Endodermal cell (in vitro differentiated cells): Measurements from ENCODE around the gene ARHGAP40. TPM values are rescaled to one million over a fixed set of nuclear protein-coding genes. Genes with fewer than 3 reads are reported as not detected.

Source experiments
- DNase-seq: peaks from one replicate; pipeline ENCODE4 v3.0.0-alpha.2; 2017
- H3K27ac ChIP-seq: 2 replicates; pipeline ENCODE4 v1.5.1; 2013; ENCODE audit warnings: mild to moderate bottlenecking, low read depth, low read length, moderate library complexity
- H3K27me3 ChIP-seq: 2 replicates; pipeline ENCODE4 v1.6.1; 2013; ENCODE audit warnings: mild to moderate bottlenecking, low read length, moderate library complexity; ENCODE audit not compliant: insufficient read depth, control insufficient read depth, poor library complexity, severe bottlenecking
- H3K36me3 ChIP-seq: 2 replicates; pipeline ENCODE4 v1.7.0; 2013; ENCODE audit warnings: mild to moderate bottlenecking, low read length, moderate library complexity; ENCODE audit not compliant: control insufficient read depth, insufficient read depth
- H3K4me1 ChIP-seq: one replicate; pipeline ENCODE4 v1.7.0; 2013; ENCODE audit warnings: low read length; ENCODE audit not compliant: control insufficient read depth, insufficient read depth
- H3K4me3 ChIP-seq: 2 replicates; pipeline ENCODE4 v1.5.1; 2013; ENCODE audit warnings: mild to moderate bottlenecking, low read length, moderate library complexity
- H3K9ac ChIP-seq: 2 replicates; pipeline ENCODE4 v1.6.1; 2013; ENCODE audit warnings: mild to moderate bottlenecking, low read length, moderate library complexity; ENCODE audit not compliant: poor library complexity, severe bottlenecking; ENCODE audit errors: extremely low read depth
- H3K9me3 ChIP-seq: 2 replicates; pipeline ENCODE4 v1.6.1; 2013; ENCODE audit warnings: mild to moderate bottlenecking, low read length, moderate library complexity; ENCODE audit not compliant: control insufficient read depth
- H3K27ac Mint-ChIP-seq: 2 replicates; pipeline ENCODE4 v1.8.0; 2020; ENCODE audit warnings: mixed read lengths
- H3K27me3 Mint-ChIP-seq: 2 replicates; pipeline ENCODE4 v1.8.0; 2021; ENCODE audit warnings: mild to moderate bottlenecking, mixed read lengths; ENCODE audit not compliant: insufficient read depth
- H3K36me3 Mint-ChIP-seq: 2 replicates; pipeline ENCODE4 v1.8.0; 2020; ENCODE audit warnings: low read depth, mixed read lengths
- H3K4me1 Mint-ChIP-seq: 2 replicates; pipeline ENCODE4 v1.8.0; 2020; ENCODE audit warnings: mixed read lengths
- H3K4me3 Mint-ChIP-seq: 2 replicates; pipeline ENCODE4 v1.8.0; 2020; ENCODE audit warnings: mild to moderate bottlenecking, moderate library complexity, mixed read lengths
- H3K9me3 Mint-ChIP-seq: 2 replicates; pipeline ENCODE4 v1.8.0; 2020; ENCODE audit warnings: mild to moderate bottlenecking, mixed read lengths
- CTCF ChIP-seq: fragments of 200-600 bp; sonication (generic); conservative IDR thresholded peaks from 2 replicates; pipeline ENCODE4 v1.5.0; 2021; ENCODE audit warnings: antibody characterized with exemption, mild to moderate bottlenecking
- WGBS, 2 experiments: methylation state at CpG; one replicate each; pipeline versions ENCODE4 v1.1.5 to v1.1.7; 2013; ENCODE audit warnings: missing lambda C conversion rate in 2 of 2, mixed read lengths in 1 of 2; ENCODE audit not compliant: insufficient coverage in 1 of 2, insufficient read length in 1 of 2; 5-methylcytosine and 5-hydroxymethylcytosine counted together
- total RNA-seq, 2 donors: library from RNA; stranded (reverse); fragmentation: NEBNext Ultra II Directional in 1 of 2; extraction: Animal tissue kit (Norgen Biotek cat#: 25700) in 1 of 2; gene quantifications; 2 replicates in 1 of 2; 3 replicates in 1 of 2; pipeline ENCODE4 v1.2.1, GENCODE V29; 2021

ARHGAP40 gene
- total RNA-seq, 2 donors from 2014 or later = 5.5 to 18.5 TPM

GRCh38 chr20:38586181-38586525, 15.5 kb upstream of the ARHGAP40 start:
- no peak for TF ChIP-seq CTCF
- Histone ChIP-seq H3K4me1 (peaks cover 10% of the 10 kb centered on the region), H3K9ac (no peak overlapping the region), H3K36me3 (no peaks in the 10 kb centered on the region), H3K9me3 (no peaks in the 10 kb centered on the region), H3K27me3 (no peaks in the 10 kb centered on the region), H3K27ac (no peak overlapping the region), H3K4me3 (no peak overlapping the region)
- H3K4me3 Mint-ChIP-seq = no peak overlapping the region
- no peaks in the 10 kb centered on the region for H3K27me3 Mint-ChIP-seq
- no peaks in the 10 kb centered on the region for H3K36me3 Mint-ChIP-seq
- H3K9me3 Mint-ChIP-seq = no peaks in the 10 kb centered on the region
- peaks cover 20% of the 10 kb centered on the region for H3K4me1 Mint-ChIP-seq
- WGBS, 2 experiments = 85% methylated on average over 3 of the region's 3 CpGs; no CpG with 5 or more reads in 1 of the 2 experiments
- no peak overlapping the region for H3K27ac Mint-ChIP-seq
- DNase-seq = no peak

GRCh38 chr20:38588303-38588702, 13.3 kb upstream of the ARHGAP40 start:
- Mint-ChIP-seq H3K9me3 (no peaks in the 10 kb centered on the region), H3K4me1 (peaks cover 13% of the 10 kb centered on the region), H3K27me3 (no peaks in the 10 kb centered on the region), H3K27ac (no peak overlapping the region), H3K4me3 (no peak overlapping the region), H3K36me3 (no peaks in the 10 kb centered on the region)
- DNase-seq = no peak
- no peak overlapping the region for H3K4me3 ChIP-seq
- H3K36me3 ChIP-seq = no peaks in the 10 kb centered on the region
- peaks cover 9% of the 10 kb centered on the region for H3K4me1 ChIP-seq
- H3K27ac ChIP-seq = no peak overlapping the region
- no peaks in the 10 kb centered on the region for H3K27me3 ChIP-seq
- TF ChIP-seq CTCF = no peak
- H3K9ac ChIP-seq = no peak overlapping the region
- no peaks in the 10 kb centered on the region for H3K9me3 ChIP-seq
- 96 to 100% methylated on average over 3 to 6 of the region's 6 CpGs for WGBS, 2 experiments

- no peak overlapping the region for H3K27ac ChIP-seq
- peaks cover 9% of the 10 kb centered on the region for H3K4me1 ChIP-seq
- no peak for DNase-seq
- no peak overlapping the region for H3K9ac ChIP-seq
- Mint-ChIP-seq H3K9me3 (no peaks in the 10 kb centered on the region), H3K36me3 (no peaks in the 10 kb centered on the region), H3K27ac (no peak overlapping the region), H3K4me3 (no peak overlapping the region), H3K4me1 (peaks cover 7% of the 10 kb centered on the region), H3K27me3 (no peaks in the 10 kb centered on the region)
- no peak for TF ChIP-seq CTCF
- H3K9me3 ChIP-seq = no peaks in the 10 kb centered on the region
- no peaks in the 10 kb centered on the region for H3K27me3 ChIP-seq
- no peak overlapping the region for H3K4me3 ChIP-seq
- WGBS, 2 experiments = 91 to 100% methylated on average over 4 of the region's 4 CpGs
- no peaks in the 10 kb centered on the region for H3K36me3 ChIP-seq
Observed at GRCh38 chr20:38589351-38589750, 12.3 kb upstream of the ARHGAP40 start.
